CD1c-positive myeloid dendritic cell (primary cell): Measurements from ENCODE around the gene LAMA5.

Experiments used
- DNase-seq: peaks from one replicate; pipeline ENCODE4 v3.0.0-alpha.2; 2016; ENCODE audit errors: extremely low spot score

The LAMA5 gene

GRCh38 chr20:62346398-62347150 lies 20.5 kb downstream of the LAMA5 start:
- DNase-seq = no peak

DNA sequence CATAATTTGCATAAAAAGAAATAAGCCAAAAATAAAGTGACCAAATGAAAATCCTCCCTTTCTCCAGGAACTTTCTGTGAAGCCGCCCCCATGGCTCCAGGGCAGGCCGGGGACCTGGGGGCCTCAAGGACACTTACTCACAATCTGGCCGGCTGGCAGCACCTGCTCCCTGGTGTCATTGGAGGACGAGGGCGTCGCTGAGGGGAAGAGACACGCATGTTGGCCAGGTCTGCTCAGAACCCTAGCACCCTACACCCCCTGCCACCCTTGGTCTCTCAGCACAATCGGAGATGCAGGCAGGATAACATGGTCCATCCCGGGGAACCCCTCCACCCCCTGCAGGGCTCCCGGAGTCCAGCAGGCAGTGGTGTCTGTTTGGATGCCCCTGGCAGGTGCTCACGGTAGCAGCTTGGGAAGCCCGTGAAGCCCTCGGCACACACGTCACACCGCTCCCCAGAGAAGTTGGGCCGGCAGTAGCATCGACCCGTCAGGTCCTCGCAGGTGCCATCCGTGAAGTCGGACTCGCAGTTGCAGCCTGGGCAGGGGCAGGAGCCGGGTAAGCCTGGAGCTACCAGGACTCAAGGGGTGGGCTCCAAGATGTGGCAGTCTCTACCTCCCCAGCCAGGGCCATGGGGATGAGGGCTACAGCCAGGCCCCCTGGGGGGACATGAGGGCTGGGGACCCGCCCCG lies 21.3 kb downstream of the LAMA5 start:
- DNase-seq = no peak

DNA sequence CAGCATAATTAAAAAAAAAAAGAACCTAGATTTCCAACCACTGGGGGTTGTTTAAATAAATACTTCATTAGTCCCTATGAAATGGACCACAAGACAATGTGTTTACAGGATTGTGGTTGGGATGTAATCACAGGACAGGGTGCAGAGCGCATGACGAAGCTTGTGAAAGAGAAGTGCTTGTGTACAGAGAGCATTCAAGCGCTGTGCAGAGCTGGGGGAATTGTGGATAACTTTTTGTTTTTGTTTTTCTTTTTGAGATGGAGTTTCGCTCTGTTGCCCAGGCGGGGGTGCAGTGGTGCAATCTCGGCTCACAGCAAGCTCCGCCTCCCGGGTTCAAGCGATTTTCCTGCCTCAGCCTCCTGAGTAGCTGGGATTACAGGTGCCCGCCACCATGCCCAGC lies 22.3 kb downstream of the LAMA5 start:
- no peak for DNase-seq

- no peak for DNase-seq
Observed at GRCh38 chr20:62344092-62344491, 23.0 kb downstream of the LAMA5 start.

- DNase-seq = no peak
Observed at GRCh38 chr20:62342910-62343309, 24.2 kb downstream of the LAMA5 start.

DNA sequence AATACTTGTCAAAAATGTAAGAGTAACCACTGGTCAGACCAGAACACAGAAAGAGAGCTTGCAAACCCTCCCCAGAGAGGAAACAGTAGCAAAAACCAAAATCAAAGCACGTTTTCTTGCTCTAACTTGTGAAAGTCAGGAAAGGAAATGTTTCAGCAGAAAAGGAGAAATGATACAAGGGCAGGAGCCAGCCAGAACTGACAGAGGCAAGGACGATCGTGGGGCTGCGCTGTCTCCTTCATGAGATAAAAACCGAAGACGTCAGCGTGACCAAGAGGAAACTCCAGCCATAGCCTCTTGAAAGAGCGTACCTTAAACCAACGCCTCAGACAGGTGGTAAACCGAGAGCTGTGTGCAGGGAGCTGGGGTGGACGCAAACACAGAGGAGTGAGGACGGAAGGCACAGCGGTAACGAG lies 27.5 kb downstream of the LAMA5 start:
- DNase-seq = peak; percentile 47

GRCh38 chr20:62338294-62338620 lies 28.9 kb downstream of the LAMA5 start:
- no peak for DNase-seq

- peak; percentile 17 for DNase-seq
Observed at GRCh38 chr20:62337558-62338293, 29.4 kb downstream of the LAMA5 start.

DNA sequence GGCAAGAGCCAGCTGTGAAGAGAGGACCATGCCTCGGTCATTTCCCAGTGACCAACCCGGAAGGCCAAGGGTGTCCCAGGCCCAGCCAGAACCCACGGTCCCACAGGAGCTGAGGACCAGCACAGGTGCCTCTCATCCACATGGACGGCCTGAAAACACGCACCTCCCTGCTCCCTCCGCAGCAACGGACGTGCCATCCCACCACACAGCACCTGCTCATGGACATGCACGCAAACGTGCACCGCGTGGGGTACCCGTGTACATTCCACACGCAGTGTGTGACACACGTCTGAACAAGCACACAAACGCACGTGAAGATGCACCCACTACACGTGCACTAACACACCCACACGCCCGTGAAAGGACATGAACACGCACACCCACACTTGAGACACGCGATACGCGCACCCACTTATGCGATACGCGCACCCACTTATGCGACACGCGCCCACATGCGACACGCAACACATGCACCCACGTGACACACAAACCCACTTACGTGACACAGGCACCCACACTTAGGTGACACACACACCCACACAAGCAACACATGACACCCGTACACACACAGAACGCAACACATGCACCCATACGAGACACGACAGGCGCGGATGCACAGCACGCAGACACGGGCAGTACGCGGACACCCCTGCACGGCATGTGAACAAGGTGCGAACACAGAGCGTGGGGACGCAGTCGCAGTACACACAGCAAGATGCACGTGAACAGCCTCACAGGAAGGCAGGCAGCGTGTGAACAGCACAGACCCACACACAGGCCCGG lies 30.1 kb downstream of the LAMA5 start:
- no peak for DNase-seq

GRCh38 chr20:62336329-62336728 lies 30.8 kb downstream of the LAMA5 start:
- no peak for DNase-seq

- no peak for DNase-seq
Observed at GRCh38 chr20:62335532-62335931, 31.6 kb downstream of the LAMA5 start.

DNA sequence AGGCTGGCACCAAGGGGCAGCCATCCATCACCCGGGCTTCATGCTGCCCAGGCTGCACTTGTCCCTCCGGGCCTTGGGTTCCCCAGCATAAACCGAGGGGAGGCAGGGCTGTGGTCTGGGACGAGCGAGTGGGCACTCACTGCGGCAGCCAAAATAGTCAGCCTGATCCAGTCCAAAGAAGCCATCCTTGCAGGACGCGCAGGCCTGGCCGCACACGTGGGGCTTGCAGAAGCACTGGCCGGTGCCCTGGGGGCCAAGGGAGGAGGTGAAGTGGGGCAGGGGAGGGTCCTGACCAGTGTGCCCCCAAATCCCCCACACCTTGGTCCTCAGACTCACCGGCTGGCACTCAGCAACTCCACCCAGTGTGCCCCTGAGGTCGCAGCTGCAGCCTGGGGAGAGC lies 32.2 kb downstream of the LAMA5 start:
- DNase-seq = no peak

- DNase-seq = no peak
Observed at GRCh38 chr20:62333820-62334595, 33.1 kb downstream of the LAMA5 start.

DNA sequence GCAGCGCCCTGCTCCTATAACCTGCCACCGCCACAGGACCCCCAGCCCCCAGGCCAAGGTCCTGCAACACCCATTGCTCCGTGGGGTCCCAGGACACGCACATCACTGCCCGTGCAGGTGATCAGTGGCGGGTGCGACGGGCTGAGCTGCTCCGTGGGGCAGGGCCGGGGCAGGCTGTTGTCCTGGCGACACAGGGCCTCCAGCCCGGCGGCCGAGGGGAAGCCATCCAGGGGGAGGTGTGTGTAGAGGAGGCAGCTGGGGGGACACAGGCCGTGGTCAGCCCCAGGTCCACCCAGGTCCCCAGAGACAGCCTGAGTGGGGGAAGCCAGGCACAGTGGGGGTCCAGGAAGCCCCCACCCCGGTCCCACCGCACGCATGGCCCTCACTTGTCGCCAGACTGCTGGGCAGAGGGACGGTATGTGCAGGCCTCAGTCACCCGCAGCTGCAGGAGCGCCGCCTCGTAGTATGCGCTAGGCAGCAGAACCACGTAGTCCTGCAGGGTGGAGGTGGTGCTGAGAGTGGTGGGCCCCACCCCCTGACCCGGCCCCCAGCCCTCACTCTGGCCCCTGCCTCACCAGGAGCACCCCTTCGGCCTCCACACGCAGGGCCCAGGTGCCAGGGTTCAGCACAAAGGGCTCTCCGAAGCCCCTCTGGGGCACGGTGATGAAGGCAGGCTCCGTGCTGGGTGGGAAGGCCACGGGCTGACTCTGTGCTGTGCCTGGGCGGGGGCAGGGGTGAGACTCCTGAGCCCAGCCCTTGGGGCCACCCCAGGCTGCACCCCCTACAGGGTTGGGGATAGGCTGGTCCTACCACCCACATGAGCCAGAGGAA lies 33.9 kb downstream of the LAMA5 start:
- DNase-seq = no peak

- DNase-seq = no peak
Observed at GRCh38 chr20:62332421-62332820, 34.7 kb downstream of the LAMA5 start.

- DNase-seq = no peak
Observed at GRCh38 chr20:62331347-62331746, 35.8 kb downstream of the LAMA5 start.

GRCh38 chr20:62330576-62331317 lies 36.4 kb downstream of the LAMA5 start:
- no peak for DNase-seq

DNA sequence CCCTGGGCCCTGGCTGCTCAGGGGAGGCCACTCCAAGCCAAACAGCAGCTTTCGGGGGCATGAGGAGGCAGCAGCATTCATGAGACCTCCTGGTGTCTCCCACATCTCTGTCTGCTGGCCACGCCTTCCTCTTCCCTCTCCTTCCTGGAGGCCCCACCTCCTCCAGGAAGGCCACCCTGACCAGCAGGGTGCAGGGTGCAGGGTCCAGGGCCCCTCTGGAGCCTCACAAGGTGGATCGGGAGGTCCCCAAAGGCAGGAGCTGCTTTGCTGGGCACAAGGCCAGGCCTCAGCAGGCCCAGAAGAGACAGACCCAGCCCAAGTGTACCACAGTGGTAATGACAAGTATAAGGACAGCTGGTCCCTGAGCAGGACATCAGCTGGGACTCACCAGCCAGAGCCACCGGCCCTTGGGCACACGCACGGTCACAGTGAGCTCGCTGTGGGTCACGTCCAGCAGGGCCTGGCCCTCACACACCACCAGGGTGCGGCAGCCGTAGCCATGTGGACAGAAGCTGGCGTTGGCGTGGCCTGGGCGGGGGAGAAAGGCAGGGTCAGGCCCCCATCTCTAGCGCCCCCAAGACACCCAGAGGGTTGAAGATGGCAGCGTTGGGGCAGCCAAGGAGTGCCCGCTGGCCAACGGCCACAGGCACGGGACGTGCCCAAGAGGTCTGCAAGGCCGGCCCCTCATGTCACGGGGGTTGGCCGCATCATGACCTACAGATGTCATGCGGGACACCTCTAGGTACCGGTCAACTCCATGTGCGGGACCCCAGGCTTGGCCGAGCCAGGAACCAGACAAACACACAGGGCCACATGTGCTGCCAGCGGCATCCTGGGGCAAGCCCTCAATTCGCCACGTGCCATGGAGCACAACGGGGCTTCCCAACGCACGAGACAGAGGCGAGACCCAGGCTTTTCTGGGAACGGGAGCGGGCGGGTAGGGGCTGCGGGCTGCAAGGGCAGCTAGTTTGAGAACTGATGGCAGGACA lies 37.4 kb downstream of the LAMA5 start:
- DNase-seq = no peak
